ENCODE measurements around the gene EZR.

EZR gene

DNA sequence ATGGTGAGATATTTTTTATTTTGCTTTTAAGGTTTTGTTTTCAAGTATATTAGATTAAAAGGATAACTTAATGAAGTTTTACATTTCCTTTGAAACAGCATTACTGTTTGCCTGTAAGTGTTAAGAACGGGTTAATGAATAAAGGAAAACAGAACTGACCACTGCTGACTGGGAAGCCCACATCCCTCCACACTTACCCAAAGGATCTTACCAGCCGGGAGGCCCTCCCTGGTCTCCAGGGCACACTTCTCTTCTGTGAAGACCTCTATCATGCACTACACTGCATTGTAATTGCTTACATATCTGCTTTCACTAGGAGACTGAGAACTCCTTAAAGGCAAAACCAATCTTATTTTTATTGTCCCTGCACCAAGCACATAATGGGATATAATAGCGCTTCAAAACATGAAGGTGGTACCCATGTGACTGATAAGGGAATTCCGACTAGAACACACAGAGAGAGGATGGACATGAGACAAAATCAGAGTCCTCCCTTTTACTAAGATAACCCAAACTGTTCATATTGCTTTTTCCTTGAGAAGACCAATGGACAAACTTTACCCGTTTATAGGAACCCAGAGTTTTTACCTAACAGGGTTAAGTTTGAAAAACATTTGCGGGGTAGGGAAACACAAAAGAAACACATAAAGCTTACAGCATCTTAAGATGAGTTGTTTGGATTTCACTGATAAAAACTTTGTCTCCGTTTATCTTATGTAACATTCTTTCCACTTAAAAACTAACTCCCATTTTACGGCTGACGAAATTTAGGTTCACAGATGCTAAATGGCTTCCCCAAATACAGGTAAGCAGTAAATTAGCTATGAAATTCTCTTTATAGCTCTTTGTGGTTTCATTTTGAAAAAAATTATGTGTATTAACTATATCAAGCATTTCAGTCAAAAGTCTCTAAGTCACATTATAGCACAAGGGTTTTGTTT lies 8.7 kb downstream of the EZR start:
- TF ChIP-seq, protein P1, sequence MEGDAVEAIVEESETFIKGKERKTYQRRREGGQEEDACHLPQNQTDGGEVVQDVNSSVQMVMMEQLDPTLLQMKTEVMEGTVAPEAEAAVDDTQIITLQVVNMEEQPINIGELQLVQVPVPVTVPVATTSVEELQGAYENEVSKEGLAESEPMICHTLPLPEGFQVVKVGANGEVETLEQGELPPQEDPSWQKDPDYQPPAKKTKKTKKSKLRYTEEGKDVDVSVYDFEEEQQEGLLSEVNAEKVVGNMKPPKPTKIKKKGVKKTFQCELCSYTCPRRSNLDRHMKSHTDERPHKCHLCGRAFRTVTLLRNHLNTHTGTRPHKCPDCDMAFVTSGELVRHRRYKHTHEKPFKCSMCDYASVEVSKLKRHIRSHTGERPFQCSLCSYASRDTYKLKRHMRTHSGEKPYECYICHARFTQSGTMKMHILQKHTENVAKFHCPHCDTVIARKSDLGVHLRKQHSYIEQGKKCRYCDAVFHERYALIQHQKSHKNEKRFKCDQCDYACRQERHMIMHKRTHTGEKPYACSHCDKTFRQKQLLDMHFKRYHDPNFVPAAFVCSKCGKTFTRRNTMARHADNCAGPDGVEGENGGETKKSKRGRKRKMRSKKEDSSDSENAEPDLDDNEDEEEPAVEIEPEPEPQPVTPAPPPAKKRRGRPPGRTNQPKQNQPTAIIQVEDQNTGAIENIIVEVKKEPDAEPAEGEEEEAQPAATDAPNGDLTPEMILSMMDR (IDR thresholded peaks at IDR 0.05), result no peak
- Histone ChIP-seq H3K27me3 (ENCODE audit: control insufficient read depth, insufficient read depth, low read length) (no peaks in the 10 kb centered on the region), H2AFZ (no peak overlapping the region), H3K4me3 (ENCODE audit: low read depth, low read length) (peak overlapping the region; percentile 35), H3K9me3 (ENCODE audit: control insufficient read depth, low read length) (no peaks in the 10 kb centered on the region), H3K36me3 (ENCODE audit: control insufficient read depth, insufficient read depth, low read length) (no peaks in the 10 kb centered on the region), H3K9ac (no peak overlapping the region), H3K79me2 (peaks cover 87% of the 10 kb centered on the region), H3K4me2 (ENCODE audit: low read length) (peak overlapping the region; percentile 37), H3K27ac (peak overlapping the region; percentile 95), H3K4me1 (peaks cover 86% of the 10 kb centered on the region)

DNA sequence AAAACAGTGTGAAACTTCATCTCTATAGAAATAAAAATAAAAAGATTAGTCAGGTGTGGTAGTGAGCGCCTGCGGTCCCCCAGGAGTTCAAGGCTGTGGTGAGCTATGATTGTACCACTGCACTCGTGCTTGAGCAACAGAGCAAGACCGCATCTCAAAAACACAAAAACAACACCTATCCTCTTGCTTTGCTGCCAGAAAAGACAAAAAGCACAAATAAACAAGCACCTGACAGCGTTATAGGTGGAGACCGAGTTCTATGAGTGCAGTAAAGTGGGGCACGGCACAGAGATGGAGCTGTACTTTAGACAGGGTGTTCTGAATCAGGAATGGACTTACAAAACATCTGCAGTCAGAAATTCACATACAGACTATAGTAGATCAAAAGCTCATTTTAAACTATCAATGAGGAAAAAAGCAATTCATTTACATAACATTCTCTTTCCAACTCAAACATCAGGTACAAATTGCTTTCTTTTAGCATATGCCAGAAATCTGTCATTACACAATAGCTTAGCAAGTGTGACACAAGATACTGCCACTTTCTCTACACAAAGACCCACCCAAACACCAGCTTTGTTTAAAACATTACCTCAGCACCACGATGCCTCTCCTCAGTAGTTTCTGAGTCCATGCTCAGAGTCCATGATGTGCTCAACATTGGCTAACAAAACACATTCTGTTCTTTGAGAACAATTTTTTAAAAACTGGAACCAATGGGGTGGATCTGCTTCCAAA lies 10.1 kb downstream of the EZR start:
- Histone ChIP-seq H3K79me2 (peaks cover 77% of the 10 kb centered on the region), H3K36me3 (ENCODE audit: control insufficient read depth, insufficient read depth, low read length) (no peaks in the 10 kb centered on the region), H3K4me2 (ENCODE audit: low read length) (peak overlapping the region; percentile 61), H3K4me3 (ENCODE audit: low read depth, low read length) (peak overlapping the region; percentile 32), H3K4me1 (peaks cover 83% of the 10 kb centered on the region), H3K9ac (peak overlapping the region; percentile 21), H3K27ac (peak overlapping the region; percentile 95), H3K9me3 (ENCODE audit: control insufficient read depth, low read length) (no peaks in the 10 kb centered on the region), H3K27me3 (ENCODE audit: control insufficient read depth, insufficient read depth, low read length) (no peaks in the 10 kb centered on the region), H2AFZ (no peak overlapping the region)
- TF ChIP-seq, protein P1 (IDR thresholded peaks at IDR 0.05), result no peak

DNA sequence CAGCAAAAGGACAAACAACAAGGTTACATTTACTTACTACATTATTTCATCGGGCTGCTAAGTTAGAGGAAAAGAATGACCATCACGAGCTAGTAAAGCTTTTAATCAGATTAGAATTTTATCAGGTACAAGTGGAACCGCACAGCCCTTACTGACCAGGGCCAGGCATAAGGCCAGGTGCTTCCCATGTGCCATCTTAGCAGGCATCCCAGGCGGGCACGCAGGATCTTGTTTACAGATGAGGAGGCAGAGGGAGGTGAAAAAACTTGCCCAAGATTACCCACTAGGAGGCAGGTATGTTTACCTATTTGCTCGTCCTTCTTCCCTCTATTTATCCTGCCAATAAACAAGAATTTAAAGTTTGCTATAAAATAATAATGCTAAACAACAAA lies 10.7 kb downstream of the EZR start:
- H3K4me1 ChIP-seq, result peaks cover 81% of the 10 kb centered on the region
- no peak overlapping the region for H3K9ac ChIP-seq
- H3K79me2 ChIP-seq, result peaks cover 73% of the 10 kb centered on the region
- H3K4me2 ChIP-seq (ENCODE audit: low read length), result peak overlapping the region; percentile 61
- peak overlapping the region; percentile 32 for H3K4me3 ChIP-seq (ENCODE audit: low read depth, low read length)
- H3K9me3 ChIP-seq (ENCODE audit: control insufficient read depth, low read length), result no peaks in the 10 kb centered on the region
- TF ChIP-seq, protein P1 (IDR thresholded peaks at IDR 0.05), result peak; percentile 25
- H2AFZ ChIP-seq, result no peak overlapping the region
- no peaks in the 10 kb centered on the region for H3K27me3 ChIP-seq (ENCODE audit: control insufficient read depth, insufficient read depth, low read length)
- H3K36me3 ChIP-seq (ENCODE audit: control insufficient read depth, insufficient read depth, low read length), result no peaks in the 10 kb centered on the region
- peak overlapping the region; percentile 95 for H3K27ac ChIP-seq

DNA sequence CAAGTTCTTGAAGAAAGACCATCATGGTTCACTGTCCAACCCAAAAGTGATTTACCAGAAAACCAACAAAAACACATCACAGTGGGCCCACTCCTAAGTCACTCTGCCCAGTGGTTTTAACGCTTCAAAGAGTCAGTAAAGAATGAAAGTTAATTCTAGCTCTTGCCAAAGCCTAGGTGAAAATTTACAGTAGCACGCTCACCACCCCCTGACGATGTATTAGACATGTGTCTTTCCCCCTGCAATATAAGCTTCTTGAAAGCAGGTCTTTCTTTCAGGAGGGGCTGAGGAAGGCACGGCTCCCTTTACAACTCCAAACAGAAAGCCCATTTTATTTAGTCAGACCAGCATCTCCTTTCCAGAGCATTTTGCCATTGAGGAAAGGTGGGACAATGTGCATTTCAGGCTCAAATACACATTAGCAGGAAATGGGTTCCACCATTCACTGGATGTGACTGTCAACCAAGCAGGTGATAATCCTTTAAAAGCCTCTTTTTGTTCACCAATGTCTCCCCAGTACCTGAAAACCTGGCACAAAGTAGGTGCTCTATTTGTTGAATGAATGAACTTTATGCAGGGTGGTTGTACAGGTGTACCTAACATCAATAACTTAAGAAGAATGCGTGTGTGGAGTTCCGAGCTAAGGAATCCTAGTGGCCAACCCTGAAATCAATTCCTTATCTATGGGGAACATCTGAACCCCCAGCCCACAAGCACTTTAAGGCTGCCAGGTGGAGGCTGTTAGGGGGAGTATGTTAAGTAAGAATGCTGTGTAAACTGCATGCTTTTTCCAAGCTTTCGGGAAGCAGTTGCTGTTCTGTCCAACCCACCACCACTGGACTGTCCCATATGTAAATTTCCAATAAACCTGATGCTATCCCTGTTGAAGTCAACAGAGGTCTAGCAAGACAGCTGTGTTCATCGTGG lies 11.4 kb downstream of the EZR start:
- peak overlapping the region; percentile 61 for H3K4me2 ChIP-seq (ENCODE audit: low read length)
- H3K9me3 ChIP-seq (ENCODE audit: control insufficient read depth, low read length), result no peaks in the 10 kb centered on the region
- peaks cover 70% of the 10 kb centered on the region for H3K79me2 ChIP-seq
- H3K27ac ChIP-seq, result peak overlapping the region; percentile 95
- H3K4me1 ChIP-seq, result peaks cover 79% of the 10 kb centered on the region
- H2AFZ ChIP-seq, result no peak overlapping the region
- no peaks in the 10 kb centered on the region for H3K36me3 ChIP-seq (ENCODE audit: control insufficient read depth, insufficient read depth, low read length)
- TF ChIP-seq, protein P1 (IDR thresholded peaks at IDR 0.05), result no peak
- no peak overlapping the region for H3K9ac ChIP-seq
- peak overlapping the region; percentile 32 for H3K4me3 ChIP-seq (ENCODE audit: low read depth, low read length)
- no peaks in the 10 kb centered on the region for H3K27me3 ChIP-seq (ENCODE audit: control insufficient read depth, insufficient read depth, low read length)
